HL-60 (cell line): Measurements from ENCODE around the gene GNG7.

ENCODE experiments used
- CTCF ChIP-seq: IDR thresholded peaks from one replicate; pipeline ENCODE4 v1.5.1; 2011; ENCODE audit warnings: low read length, control low read depth, inconsistent platforms; ENCODE audit not compliant: insufficient read depth
- GABPA ChIP-seq: IDR thresholded peaks from 2 replicates; pipeline ENCODE4 v1.6.1; 2012; ENCODE audit warnings: low read depth
- POLR2AphosphoS5 ChIP-seq: IDR thresholded peaks from 2 replicates; pipeline ENCODE4 v1.6.1; 2012; ENCODE audit warnings: low read depth

GRCh38 chr19:2533686-2534422 lies 168.6 kb downstream of the GNG7 start:
- TF ChIP-seq CTCF (no peak), POLR2AphosphoS5 (no peak), GABPA (no peak)
